Memory B cell (primary cell): ENCODE measurements around the gene CACNA1F.

Source experiments
- ATAC-seq: fragments of 150-1000 bp; cut with Tn5 transposase; 2 replicates; pipeline ENCODE4 v1.10.0; 2021; ENCODE audit warnings: low read depth, mild to moderate bottlenecking, moderate library complexity
- DNase-seq, 2 donors: peaks; one replicate each; pipeline ENCODE4 v3.0.0; 2022; ENCODE audit warnings: low spot score in 2 of 2
- H3K27ac Mint-ChIP-seq: one replicate; pipeline ENCODE4 v1.8.0; 2022; ENCODE audit warnings: mild to moderate bottlenecking, moderate library complexity, mixed read lengths
- H3K27me3 Mint-ChIP-seq: one replicate; pipeline ENCODE4 v1.8.0; 2022; ENCODE audit warnings: mixed read lengths
- H3K36me3 Mint-ChIP-seq: one replicate; pipeline ENCODE4 v1.8.0; 2022; ENCODE audit warnings: mild to moderate bottlenecking, mixed read lengths
- H3K4me1 Mint-ChIP-seq: one replicate; pipeline ENCODE4 v1.8.0; 2022; ENCODE audit warnings: mixed read lengths
- H3K4me3 Mint-ChIP-seq: one replicate; pipeline ENCODE4 v1.8.0; 2022; ENCODE audit warnings: mild to moderate bottlenecking, moderate library complexity, mixed read lengths
- H3K9me3 Mint-ChIP-seq: one replicate; pipeline ENCODE4 v1.8.0; 2022; ENCODE audit warnings: mixed read lengths

The CACNA1F gene

DNA sequence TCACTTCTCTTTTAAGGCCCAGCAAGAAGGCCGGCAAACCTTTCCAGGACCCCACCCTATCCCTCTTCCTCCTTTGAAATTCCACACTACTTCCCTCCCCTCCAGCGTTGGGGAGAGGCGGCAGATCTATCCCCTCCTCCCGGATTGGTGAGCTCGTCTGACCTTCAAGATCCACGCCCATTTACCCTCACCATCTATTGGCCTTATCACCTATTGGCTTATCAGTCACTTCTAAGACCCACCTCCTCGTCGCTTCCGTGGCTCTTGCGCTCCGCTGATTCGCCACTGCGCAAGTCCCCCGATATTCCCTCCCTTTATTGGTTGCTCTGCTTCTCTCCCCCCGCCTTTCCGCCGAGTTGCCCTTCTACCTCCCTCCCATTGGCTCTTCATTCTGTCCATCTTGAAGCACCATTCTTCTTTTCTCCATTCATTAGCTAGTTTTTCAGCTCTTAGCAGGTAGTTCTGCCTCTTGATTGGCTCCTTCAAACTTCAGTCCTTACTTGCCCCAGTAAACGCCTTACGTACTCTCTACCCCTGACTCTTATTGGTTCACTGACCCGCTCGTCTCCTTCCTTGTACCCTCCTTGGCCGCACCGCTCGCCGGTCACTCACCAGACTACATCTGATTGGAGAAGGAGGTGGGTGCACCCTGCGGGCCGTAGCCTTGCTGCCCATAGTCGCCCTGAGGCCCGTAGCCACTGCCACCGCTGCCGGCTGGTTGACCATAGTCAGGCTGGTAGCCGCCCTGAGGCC, 42.1 kb downstream of the CACNA1F start:
- peak; percentile 79 for ATAC-seq
- no peaks in the 10 kb centered on the region for H3K9me3 Mint-ChIP-seq
- peak overlapping the region; percentile 91 for H3K4me3 Mint-ChIP-seq
- peak overlapping the region; percentile 87 for H3K27ac Mint-ChIP-seq
- peaks cover 3% of the 10 kb centered on the region for H3K36me3 Mint-ChIP-seq
- peaks cover 24% of the 10 kb centered on the region for H3K4me1 Mint-ChIP-seq
- DNase-seq, result peak; percentile 39 to 81
- H3K27me3 Mint-ChIP-seq, result no peaks in the 10 kb centered on the region

DNA sequence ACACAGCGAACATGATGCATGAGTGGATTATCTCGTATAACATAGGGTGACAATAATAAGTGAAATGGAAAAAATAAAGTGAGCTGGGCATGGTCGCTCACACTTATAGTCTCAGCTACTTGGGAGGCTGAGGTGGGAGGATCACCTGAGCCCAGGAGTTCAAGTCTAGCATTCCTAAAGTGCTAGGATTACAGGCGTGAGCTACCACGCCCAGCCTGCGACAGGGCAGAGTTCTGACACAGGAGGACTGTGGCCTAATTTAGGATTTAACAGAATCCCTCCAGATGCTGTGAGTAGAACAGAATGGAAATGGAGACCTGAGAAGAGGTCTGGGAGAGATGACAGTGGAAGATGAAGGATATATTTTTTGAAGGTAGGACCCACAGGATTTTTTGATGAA, 43.5 kb downstream of the CACNA1F start:
- no peak overlapping the region for H3K4me3 Mint-ChIP-seq

DNA sequence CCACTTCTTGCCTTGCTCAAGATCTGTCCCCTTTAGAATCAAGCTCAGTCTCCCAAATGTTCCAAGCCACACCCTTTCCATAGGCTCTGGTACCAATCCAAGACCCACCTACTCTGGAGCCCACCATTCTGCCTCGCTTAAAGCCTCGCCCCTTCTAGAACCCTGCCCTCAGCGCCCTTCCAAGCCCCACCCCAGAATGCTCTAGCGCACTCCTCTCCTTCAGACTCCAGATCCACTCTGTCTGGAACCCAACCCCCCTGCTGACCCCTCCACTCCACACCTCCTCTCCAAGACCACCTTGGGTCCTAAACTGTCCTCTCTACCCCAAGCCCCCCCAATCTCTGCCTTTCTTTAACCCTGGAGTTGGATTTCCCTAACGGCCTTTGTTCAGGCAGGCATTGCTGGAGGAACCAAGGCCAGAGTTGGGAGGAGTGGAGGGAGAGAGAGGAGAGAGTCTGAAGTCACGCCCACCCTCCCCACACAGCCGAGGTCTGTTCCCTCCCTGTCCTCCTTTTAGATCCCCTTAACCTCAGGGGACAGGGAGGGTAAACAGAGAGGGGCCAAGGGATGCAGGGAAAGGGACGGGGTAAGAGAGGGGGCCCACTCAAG, 44.6 kb downstream of the CACNA1F start:
- DNase-seq (no peak), ATAC-seq (no peak)
- Mint-ChIP-seq H3K36me3 (no peaks in the 10 kb centered on the region), H3K27me3 (no peaks in the 10 kb centered on the region), H3K4me1 (peaks cover 29% of the 10 kb centered on the region), H3K4me3 (no peak overlapping the region), H3K27ac (peak overlapping the region; percentile 41), H3K9me3 (no peaks in the 10 kb centered on the region)

More for the DNA sequence above, 43.5 kb downstream of the CACNA1F start:
- H3K27ac Mint-ChIP-seq, result peak overlapping the region; percentile 87
- no peak for ATAC-seq
- H3K36me3 Mint-ChIP-seq, result no peaks in the 10 kb centered on the region
- no peak for DNase-seq
- H3K4me1 Mint-ChIP-seq, result peaks cover 27% of the 10 kb centered on the region
- H3K27me3 Mint-ChIP-seq, result no peaks in the 10 kb centered on the region
- no peaks in the 10 kb centered on the region for H3K9me3 Mint-ChIP-seq

DNA sequence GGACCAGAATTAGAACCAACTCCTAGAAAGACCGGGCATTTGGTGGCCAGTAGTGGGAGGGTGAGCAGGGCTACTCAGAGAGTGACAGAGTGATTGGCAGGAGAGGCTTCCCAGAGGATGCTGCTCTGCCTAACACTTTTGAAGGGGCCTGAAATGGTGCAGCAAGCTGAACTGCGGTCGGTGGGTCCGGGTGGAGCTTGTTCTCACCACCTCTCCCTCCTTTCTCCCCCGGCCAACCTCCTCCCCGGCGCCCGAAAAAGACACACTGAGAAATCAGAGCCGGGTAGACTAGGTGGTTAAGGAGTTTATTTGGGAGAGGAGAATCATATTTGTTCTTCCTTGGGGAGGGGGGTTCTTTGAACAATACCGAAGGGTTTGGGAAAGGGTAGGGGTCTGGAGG, 45.6 kb downstream of the CACNA1F start:
- H3K36me3 Mint-ChIP-seq, result peaks cover 1% of the 10 kb centered on the region
- peaks cover 29% of the 10 kb centered on the region for H3K4me1 Mint-ChIP-seq
- ATAC-seq, result no peak
- H3K27me3 Mint-ChIP-seq, result no peaks in the 10 kb centered on the region
- no peak overlapping the region for H3K4me3 Mint-ChIP-seq
- DNase-seq, result no peak
- H3K27ac Mint-ChIP-seq, result no peak overlapping the region
- H3K9me3 Mint-ChIP-seq, result no peaks in the 10 kb centered on the region

DNA sequence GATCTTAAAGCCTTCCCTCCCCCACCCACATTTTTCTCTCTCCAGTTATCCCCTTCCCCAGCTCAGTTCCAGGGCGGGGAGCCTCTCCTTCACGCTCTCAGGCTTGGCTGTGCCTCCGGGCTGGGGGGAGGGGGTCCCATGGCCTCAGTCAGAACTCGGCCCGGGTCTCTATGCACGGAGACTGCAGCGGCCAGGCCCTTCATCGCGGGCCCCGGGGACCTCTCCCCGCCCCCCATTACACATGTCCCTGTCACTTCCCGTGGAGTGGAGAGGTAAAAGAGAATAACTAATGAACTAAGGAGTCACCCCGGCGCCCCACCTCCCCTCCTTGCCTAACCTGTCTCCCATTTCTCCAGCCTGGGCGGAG, 46.1 kb downstream of the CACNA1F start:
- Mint-ChIP-seq H3K4me1 (peaks cover 32% of the 10 kb centered on the region), H3K27me3 (no peaks in the 10 kb centered on the region), H3K9me3 (no peaks in the 10 kb centered on the region), H3K36me3 (peaks cover 6% of the 10 kb centered on the region), H3K27ac (no peak overlapping the region), H3K4me3 (peak overlapping the region; percentile 84)
- ATAC-seq (no peak), DNase-seq (no peak)

DNA sequence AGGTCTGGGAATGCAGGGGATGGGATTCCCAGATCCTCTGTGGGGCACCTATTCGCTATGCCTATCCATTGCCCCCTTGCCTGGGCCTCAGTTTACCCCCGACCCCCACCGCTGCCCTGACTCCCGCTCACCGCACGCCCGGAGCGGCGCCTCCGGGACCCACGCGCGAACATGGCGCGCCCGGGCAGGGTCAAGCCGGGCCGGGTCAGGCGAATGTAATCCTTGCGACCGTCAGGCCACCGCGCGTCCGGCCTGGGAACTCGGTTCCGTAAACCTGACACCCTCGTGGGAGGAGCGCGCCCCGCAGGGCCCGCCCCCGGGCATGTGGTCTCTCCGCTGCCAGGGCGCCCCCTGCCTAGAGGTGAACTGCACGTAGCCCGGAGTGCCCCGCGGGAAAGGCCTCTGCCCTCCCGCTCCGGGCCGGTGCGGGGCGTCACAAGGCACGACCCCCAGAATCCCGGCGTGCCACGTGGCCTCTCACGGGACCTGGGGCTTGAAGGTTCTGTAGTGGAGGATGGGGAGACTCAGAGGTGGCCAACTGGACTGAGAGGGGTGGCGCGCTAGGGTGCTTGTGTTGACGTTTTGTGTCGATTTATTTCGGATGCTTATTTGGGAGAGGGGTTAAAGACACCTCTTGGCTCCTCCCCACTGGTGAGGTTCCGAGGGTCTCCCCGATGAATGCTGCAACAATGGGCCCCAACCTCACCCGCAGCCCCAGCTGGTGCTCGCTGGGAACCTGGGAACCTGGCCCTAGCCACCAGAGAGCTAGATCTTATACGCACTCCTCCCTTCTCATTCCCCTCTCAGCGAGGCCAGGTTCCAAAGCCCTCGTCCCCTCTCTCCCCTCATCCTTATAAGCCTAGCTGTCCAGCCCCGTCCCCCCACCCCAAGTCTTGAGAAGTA, 46.8 kb downstream of the CACNA1F start, which contains the start of gene PRICKLE3:
Gene PRICKLE3 (minus strand): TSS at position 249 of the 903 bp plus-strand sequence. CDS start 76 bp downstream, at position 173.
- Mint-ChIP-seq H3K9me3 (no peaks in the 10 kb centered on the region), H3K27ac (peak within 1 kb of the TSS; percentile 77), H3K4me3 (peak within 1 kb of the TSS; percentile 84), H3K27me3 (no peaks in the 10 kb centered on the region), H3K4me1 (peaks cover 30% of the 10 kb centered on the region), H3K36me3 (peaks cover 6% of the 10 kb centered on the region)
- ATAC-seq, result peak; percentile 42
- peak; percentile 64 to 65 for DNase-seq

DNA sequence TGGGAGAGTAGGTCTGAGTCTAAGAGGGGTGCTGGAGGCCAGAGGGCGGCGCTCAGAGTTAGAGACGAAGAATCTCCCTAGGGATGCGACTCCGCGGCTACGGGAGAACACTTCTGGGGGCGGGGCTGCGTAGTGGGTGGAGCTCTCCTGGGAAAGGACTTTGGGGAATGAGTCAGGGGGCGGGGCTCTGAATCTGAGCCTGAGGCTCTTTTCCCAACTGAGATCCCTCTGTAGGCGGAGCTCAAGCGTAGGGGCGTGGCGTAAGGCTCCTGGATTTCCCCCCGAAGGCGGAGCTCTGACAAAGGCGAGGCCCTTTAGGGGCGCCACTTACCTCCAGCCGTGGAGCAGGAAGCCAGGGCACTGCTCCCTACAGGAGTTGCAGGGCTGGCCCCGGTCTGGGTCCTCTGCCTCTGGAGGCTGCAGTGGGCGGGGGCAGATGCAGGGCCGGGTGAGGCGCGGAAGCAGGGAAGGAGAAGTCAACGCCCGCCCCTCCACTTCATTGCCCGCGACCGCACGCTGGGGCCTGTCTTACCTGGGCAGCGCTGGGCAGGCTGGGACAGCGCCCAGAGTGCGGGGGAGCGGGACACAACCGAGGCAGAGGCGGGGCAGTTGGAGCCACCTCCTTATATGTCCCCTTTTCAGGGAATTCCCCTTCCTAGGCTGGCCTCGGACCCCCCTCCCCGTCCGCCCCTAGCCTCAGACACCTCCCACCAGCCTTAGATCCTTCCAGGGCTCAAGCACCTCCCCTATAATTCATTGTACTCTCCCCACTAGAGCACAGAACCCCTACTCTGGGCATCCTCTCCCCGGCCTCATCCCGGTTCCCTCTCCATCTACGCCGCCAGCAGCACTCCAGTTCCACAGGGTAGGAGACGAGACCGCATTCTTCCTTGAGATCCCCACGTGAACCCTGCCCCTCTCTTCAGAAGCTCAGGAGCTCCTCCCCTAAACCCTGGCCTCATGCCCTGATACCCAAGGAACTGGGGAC, 48.6 kb downstream of the CACNA1F start:
- DNase-seq (no peak), ATAC-seq (peak; percentile 50)
- H3K27me3 Mint-ChIP-seq, result no peaks in the 10 kb centered on the region
- H3K9me3 Mint-ChIP-seq, result no peaks in the 10 kb centered on the region
- peak overlapping the region; percentile 77 for H3K27ac Mint-ChIP-seq
- H3K4me3 Mint-ChIP-seq, result peak overlapping the region; percentile 84
- H3K4me1 Mint-ChIP-seq, result peaks cover 26% of the 10 kb centered on the region
- peaks cover 15% of the 10 kb centered on the region for H3K36me3 Mint-ChIP-seq

DNA sequence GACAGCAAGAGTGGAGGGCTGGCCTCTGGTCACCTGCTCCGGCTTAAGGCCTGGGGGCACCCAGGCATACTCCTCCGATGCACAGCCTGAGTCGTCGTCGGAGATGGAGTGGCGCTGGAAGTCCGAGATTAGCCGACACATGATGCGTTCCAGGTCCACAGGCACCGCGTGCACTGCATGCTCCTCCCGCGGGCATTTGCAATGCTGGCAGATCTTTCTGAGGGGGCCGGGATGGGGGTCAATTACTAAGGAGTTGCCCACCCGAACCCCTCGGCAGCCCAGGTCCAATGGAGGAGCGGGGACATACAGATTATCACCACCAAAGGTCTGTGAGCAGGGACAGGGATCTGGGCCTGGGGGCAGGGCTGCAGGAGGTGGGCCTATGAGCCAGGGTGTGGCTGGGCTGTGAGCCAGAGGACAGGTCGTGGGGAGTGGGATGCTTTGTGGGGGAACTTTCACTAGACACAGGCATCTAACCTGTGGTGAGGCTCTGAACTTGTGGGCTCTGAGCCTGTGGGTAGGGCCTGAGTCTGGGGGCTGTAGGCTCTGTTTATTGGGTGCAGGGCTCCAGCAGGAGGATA, 49.3 kb downstream of the CACNA1F start:
- Mint-ChIP-seq H3K9me3 (no peaks in the 10 kb centered on the region), H3K36me3 (peaks cover 20% of the 10 kb centered on the region), H3K4me3 (peak overlapping the region; percentile 84), H3K27me3 (no peaks in the 10 kb centered on the region), H3K27ac (peak overlapping the region; percentile 77), H3K4me1 (peaks cover 25% of the 10 kb centered on the region)
- ATAC-seq, result no peak
- DNase-seq, result no peak

DNA sequence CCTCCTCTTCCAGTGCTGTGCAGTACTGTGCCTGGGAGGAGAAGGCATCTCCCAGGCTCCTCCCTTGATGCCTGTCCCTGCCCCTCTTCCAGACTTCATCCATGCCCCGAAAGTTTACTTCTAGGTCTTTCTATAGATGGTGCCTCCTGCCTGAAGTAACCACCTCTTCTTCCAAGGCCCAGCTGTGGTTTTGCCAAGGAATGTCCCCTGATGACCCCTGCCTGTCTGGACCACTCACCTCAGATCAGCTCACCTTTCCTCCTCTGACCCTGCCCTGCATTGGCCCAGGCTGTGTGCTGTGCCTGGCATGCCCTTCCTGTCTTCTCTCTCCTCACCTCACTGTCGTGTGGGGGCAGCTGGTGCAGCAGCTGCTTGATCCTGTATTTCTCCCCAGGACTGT, 53.8 kb downstream of the CACNA1F start:
- Mint-ChIP-seq H3K4me3 (no peak overlapping the region), H3K9me3 (no peaks in the 10 kb centered on the region), H3K27ac (no peak overlapping the region), H3K4me1 (peaks cover 26% of the 10 kb centered on the region), H3K36me3 (peaks cover 39% of the 10 kb centered on the region), H3K27me3 (no peaks in the 10 kb centered on the region)
- ATAC-seq (no peak), DNase-seq (no peak)

DNA sequence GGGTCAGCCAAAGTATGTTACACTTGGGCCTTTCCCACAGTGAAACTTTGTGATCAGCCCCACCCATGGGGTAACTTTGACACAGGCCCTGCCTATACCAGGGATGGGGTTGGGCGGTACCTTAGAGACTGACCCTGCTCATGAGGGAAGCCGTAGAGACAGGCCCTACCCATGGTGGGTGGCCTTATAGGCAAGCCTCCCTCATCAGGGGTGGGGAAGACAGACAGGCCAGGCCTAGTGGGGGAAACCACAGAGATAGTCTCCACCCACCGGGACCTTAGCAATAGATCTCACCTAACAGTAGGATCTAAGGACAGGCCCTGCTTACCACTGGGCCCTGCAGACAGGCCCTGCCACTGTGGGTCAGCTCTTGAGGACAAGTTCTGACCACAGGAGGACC, 54.6 kb downstream of the CACNA1F start:
- no peak overlapping the region for H3K27ac Mint-ChIP-seq
- no peaks in the 10 kb centered on the region for H3K9me3 Mint-ChIP-seq
- H3K27me3 Mint-ChIP-seq, result no peaks in the 10 kb centered on the region
- no peak overlapping the region for H3K4me3 Mint-ChIP-seq
- H3K4me1 Mint-ChIP-seq, result peaks cover 21% of the 10 kb centered on the region
- DNase-seq (no peak), ATAC-seq (no peak)
- peaks cover 39% of the 10 kb centered on the region for H3K36me3 Mint-ChIP-seq

DNA sequence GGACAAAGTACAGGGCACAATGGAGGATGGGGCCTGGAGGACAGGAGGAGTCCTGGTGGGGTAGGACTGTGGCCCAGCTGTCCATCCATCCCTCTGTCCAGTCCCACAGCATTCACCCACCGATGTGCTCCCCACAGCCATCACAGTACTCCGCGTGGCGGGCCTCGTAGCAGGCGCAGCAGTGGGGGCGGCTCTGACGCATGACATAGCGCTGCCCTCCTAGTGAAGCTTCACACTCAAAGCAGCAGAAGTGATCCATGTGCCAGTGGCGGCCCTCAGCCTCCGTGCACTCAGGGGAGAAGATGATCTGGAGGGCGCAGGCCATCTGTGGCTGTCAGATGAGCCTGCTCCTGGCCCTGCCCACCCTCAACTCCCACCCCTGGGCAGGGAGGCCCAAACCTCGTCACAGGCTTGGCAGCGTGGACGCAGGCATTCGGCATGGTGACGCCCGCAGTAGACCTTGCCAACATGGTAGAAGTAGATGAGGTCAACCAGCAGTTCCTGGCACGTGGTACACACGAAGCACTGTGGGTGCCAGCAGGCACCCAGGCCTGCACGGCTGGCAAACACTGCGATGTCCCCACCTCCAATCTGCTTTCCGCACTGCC, 55.2 kb downstream of the CACNA1F start:
- ATAC-seq (no peak), DNase-seq (no peak)
- Mint-ChIP-seq H3K27me3 (no peaks in the 10 kb centered on the region), H3K9me3 (no peaks in the 10 kb centered on the region), H3K36me3 (peaks cover 39% of the 10 kb centered on the region), H3K27ac (no peak overlapping the region), H3K4me1 (peaks cover 25% of the 10 kb centered on the region), H3K4me3 (no peak overlapping the region)

DNA sequence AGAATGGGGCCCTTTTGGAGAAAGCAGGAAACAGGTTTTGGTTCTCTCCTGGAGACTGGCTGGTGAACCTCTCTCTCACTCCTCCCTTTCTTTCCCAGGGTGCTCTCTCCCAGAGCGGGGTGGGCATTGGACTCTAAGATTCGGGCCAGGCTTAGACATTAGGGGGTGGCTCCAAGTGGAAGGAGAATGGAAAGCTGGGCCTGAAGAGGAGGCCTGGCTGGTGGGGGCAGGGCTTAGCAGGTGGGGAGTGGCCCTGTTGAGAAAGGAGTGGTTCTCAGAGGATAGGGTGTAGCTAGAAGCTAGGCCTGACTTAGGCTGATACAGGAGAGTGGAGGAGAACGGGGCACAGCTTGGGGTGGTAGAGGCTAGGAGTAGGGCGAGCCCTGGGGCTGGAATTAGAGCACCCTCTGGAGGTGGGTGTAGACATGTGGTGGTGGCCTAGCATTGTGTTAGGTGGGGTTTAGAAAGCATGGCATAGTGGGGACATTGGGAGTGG, 55.8 kb downstream of the CACNA1F start:
- Mint-ChIP-seq H3K36me3 (peaks cover 36% of the 10 kb centered on the region), H3K4me3 (no peak overlapping the region), H3K9me3 (no peaks in the 10 kb centered on the region), H3K27me3 (no peaks in the 10 kb centered on the region), H3K27ac (no peak overlapping the region), H3K4me1 (peaks cover 29% of the 10 kb centered on the region)
- ATAC-seq (peak; percentile 56), DNase-seq (no peak)
